ELR (cell line): ENCODE data around the gene REEP3.
"Not testable (repeated sequence)": the region's sequence is repeated elsewhere in the genome, so short reads cannot be mapped to it uniquely, and the experiment has no call there.

Experiments used
- DNase-seq: peaks from one replicate; pipeline ENCODE4 v3.0.0-alpha.2; 2015; ENCODE audit warnings: low read depth

The REEP3 gene, protein sequence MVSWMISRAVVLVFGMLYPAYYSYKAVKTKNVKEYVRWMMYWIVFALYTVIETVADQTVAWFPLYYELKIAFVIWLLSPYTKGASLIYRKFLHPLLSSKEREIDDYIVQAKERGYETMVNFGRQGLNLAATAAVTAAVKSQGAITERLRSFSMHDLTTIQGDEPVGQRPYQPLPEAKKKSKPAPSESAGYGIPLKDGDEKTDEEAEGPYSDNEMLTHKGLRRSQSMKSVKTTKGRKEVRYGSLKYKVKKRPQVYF

DNA sequence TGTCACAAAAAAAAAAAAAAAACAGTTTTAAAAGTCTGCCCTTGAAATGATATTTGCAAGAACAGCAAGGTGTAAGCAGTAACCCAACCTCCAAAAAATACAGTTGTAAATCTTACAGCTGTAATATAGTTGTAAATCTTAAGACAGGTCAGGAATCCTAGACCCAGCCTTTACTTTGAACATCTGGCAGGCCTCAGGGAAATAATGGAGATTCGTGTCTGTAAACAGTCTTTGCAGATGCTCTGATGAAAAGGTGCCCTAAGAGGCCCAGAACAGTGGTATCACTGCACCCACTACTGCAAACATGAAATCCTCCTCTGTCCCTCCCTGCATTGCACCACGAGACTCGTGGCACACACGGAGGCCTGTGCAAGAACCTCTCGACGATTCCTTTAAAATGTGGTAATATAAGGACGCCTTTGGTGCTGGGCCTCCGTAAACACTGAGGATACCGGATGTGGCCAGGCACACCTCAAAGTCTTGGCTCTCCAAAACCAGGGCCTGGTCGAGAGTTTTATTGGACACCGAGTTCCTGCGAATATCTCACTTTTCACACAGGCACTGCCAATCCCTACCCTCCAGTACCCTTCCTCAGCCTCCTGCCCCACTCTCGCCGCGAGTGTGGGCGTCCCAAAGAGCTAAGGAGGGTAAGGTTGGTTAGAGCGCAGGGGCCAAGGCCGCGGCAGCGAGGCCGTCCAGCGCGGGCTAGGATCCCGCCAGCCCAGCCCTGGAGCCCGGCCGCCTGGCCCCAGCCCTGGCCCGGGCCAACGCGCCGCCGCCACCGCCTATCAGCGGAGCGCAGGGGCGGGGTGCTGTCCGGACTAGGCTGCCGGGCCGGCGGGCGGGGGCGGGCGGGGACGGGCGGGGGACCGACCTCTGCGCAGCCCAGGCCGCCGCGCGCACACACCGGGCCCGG lies at the start of gene REEP3:
Gene REEP3, plus strand, starts transcription at position 902 of the 916 bp plus-strand sequence. CDS start 145 bp downstream, outside the sequence.
- peak; percentile 78 for DNase-seq

DNA sequence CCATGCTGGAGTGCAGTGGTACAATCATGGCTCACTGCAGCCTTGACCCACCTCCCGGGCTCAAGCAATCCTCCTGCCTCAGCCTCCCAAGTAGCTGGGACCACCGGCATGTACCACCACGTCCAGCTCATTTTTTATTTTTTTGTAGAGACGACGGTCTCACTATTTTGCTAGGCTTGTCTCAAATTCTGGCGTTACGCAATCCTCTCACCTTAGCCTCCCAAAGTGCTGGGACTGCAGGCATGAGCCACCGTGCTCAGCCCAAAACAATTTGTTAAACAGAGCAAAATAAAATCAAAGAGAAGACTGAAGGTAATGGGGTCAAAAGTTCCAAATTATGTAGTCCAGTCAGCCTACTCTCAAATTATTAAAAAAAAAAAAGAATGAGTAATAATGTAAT lies 46.7 kb upstream of the REEP3 start:
- no peak for DNase-seq

DNA sequence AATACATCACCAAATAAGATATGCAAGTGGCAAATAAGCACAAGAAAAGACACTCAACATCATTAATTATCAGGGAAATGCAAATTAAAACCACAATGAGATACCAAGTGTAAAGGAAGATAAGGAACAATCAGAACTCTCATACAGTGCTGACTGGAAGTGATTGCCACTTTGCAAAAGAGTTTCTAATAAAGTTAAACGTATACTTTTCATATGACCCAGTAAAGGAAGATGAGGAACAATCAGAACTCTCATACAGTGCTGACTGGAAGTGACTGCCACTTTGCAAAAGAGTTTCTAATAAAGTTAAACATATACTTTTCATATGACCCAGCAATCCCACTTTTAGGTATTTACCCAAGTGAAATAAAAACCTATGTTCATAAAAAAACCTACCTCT lies 43.3 kb upstream of the REEP3 start:
- no peak for DNase-seq

DNA sequence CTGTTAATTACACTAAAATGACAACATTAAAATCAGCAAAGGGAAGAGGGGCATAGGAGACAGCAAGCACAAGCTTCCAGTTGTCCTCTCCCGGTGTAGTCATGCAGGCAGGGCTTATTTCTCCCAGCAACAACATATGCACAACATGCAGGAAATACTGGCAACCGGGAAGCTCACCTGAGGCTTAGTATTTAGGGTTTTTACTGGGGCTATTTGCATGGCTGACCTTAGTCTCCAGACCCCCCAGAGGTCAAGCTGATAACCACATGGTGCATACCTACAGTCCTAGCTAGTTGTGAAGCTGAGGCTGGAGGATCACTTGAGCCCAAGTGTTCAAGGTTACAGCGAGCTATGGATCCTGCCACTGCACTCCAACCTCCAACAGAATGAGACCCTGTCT lies 42.6 kb upstream of the REEP3 start:
- DNase-seq: no peak

DNA sequence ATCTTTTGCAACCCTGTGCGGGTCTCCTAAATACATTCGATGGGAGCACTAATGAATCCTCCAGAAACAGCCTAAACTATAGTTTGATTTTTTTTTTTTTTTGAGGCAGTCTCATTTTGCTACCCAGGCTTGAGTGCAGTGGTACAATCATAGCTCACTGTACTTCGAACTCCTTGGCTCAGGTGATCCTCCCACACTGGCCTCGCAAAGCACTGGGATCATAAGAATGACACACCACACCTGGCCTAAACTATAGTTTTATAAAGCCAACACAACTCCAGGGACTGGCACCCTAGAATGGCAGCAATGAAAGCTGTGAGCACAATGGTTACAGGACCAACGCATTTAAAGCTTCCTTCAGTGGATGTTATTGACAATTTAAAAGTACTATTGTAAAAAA lies 41.0 kb upstream of the REEP3 start:
- no peak for DNase-seq

DNA sequence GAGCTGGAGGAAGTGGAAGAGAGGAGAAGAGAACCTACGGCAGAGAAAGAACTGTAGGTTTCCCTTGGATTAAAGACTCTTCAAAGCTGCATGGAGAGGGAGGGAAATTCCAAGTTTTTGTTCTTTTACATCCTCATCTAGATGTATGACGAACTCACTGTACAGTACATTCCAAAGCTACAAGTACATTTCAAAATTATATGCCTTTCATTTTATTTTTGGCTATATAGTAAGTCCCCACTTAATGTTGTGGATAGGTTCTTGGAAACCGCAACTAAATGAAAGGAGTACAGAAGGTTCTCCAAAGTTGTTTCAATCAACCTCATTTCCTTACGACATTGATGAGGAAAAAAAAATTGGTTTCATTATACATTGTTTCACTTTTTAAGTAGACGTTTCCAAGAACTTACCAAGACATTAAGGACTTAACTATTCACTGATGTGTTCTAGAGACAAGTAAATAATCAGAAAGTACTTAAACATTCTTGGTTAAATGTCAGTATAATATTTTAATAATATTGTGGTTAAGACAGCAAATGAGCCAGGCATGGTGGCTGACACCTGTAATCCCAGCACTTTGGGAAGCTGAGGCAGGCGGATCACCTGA lies 39.3 kb upstream of the REEP3 start:
- DNase-seq: no peak

DNA sequence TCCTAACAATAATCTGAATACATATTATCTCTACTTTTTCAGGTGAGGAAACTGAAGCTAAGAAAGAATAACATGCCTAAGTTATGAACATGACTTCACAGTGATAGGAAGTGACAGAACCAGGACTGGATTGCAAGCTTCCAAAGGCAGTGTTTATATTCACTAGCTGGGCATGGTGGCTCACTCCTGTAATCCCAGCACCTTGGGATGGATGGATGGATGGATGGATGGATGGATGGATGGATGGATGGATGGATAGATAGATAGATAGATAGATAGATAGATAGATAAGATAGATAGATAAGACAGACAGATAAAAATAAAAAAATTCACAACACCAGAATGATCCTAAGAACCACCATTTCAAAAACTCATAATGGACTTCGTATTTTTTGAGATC lies 37.2 kb upstream of the REEP3 start:
- DNase-seq: no peak

DNA sequence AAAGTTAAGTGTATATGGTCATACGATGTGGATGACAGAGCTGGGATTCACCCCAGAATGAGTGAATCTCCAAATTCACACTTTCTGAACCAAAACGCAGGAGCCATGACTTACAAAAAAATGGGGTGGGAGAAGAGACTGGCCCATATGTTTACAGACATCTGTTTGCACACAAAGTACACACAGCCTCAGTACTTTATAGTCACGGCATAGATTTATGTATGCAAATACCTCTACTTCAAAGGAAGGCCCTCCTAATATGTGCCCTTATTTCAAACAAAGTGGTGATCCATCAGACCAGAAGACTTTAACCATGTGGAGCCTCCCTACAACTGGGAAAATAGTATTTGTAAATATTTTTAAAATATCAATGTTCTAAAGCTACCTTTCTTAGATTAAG lies 33.2 kb upstream of the REEP3 start:
- no peak for DNase-seq

DNA sequence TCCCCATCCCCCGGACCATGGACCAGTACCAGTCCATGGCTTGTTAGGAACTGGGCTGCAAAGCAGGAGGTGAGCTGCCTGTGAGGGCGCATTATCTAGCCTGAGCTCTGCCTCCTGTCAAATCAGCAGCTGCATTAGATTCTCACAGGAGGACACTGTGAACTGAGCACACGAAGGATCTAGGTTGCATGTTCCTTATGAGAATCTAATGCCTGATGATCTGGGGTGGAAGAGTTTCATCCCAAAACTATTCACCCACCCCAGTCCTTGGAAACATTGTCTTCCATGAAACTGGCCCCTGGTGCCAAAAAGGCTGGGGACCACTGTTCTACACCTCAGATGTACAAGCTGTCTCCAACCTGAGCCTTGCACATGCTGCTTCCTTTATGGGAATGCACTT lies 31.4 kb upstream of the REEP3 start:
- DNase-seq: no peak

DNA sequence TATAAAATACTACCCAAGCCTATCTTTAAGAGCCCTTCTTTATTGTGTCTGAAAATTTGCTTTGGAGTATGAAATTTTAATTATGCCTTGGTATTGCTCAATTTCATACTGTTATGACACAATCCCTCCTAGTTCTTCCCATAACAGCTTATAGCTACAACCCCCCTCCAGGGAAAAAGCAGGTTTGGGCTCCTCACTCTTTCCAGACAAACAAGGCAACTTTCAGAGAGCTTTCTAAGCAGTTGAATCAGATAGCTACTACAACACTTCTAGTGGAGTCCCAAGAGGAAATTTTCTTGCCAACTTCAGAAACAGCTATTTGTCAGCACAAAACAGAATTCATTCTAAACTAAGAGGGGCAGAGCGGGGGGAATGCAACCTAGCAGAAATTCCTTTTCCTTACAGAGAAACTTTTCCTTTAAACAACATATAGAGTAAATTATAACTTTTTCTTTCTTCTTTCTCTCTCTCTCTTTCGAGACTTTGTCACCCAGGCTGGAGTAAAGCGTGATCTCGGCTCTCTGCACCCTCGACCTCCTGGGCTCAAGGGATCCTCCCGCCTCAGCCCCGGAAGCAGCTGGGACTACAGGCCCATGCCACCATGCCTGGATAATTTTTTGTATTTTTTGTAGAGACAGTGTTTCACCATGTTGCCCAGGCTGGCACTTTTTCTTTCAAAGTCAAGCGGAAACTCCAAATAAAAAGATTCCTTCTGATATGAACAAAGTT lies 29.4 kb upstream of the REEP3 start:
- DNase-seq: peak; percentile 30

DNA sequence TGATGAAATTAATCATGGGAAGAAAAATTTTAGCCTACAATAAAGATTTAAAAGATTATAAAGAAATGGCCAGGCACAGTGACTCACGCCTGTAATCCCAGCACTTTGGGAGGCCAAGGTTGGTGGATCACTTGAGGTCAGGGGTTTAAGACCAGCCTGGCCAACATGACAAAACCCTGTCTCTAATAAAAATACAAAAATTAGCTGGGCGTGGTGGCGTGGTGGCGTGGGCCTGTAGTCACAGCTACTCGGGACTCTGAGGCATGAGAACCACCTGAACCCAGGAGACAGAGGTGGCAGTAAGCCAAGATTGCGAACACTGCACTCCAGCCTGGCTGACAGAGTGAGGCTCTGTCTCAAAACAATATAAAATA lies 28.9 kb upstream of the REEP3 start:
- DNase-seq: peak; percentile 40

DNA sequence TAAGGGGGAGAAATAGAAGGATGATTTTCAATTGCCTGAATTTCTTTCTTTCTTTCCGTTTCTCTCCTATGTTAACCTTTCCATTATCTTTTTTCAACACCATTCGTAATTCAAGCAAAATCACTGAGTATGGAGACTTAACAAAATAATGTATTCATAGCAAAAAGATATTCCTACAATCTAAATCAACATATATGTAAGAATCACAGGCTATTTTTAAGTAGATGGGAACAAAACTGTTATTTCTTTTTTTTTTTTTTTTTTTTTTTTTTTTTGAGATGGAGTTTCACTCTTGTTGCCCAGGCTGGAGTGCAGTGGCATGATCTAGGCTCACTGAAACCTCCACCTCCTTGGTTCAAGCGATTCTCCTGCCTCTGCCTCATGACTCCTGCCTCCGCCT lies 28.2 kb upstream of the REEP3 start:
- DNase-seq: no peak

DNA sequence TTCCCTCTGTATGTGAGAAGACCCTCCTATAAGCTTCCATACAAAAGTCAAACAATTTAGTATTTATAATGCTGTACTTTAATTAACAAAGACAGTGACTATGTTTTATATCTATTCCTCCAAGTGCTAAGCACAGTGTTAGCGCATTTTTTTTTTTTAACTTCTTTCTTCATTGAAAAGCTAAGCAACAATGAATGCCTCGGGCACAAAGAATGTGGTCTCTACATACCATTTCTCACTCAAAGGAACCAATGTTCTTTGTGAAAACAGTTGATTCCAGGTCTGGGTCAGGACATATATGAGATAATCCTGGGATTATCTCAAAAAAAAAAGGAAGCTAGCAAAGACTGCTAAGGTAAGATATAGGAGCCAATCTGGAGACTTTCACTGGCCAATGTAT lies 26.2 kb upstream of the REEP3 start:
- DNase-seq: peak; percentile 38

DNA sequence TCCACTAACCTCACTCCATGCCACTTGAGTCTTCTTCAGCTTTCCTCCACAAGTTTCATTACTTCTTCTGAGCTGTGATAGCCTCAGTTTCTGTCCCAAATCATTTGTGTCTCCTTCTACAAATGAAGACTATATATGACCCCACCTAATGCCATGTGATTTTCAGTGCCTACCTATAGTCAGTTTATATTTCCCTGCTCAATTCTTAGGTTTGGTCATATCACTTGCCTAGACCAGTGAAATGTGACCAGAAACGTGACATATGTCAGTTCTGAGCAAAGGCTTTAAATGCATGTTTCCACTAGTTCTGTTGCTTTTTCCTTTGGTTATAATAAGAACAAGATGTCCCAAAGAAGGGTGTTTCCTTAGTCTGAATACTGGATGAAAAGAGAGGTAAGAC lies 24.6 kb upstream of the REEP3 start:
- DNase-seq: no peak

DNA sequence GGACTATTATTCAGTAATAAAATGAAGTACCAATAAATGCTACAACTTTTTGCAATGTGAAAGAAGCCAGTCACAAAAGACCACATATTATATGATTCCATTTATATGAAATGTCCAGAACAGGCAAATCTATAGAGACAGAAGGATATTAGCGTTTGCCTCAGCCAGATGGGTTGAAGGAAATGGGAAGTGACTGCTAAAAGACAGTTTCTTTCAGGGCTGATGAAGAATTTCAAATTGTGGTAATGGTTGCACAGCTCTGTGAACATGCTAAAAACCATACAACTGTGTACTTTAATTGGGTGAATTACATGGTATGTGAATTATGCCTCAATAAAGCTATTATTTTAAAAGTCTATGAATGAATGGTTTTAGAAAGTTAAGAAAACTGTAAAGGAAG lies 23.9 kb upstream of the REEP3 start:
- DNase-seq: no peak

DNA sequence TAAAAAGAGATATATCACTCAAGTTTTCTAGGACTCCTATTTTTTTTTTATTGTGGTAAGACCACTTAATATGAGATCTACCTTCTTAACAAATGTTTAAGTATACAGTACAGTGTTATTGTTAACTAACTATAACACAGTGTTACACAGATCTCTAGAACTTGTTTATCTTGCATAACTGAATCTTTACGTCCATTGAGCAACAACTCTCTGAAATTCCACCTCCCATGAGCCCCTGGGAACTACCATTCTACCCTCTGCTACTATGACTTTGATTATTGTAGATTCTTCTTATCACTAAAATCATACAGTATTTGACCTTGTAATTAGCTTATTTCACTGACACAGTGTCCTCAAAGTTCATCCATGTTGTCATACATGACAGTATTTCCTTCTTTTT lies 22.5 kb upstream of the REEP3 start:
- DNase-seq: no peak

DNA sequence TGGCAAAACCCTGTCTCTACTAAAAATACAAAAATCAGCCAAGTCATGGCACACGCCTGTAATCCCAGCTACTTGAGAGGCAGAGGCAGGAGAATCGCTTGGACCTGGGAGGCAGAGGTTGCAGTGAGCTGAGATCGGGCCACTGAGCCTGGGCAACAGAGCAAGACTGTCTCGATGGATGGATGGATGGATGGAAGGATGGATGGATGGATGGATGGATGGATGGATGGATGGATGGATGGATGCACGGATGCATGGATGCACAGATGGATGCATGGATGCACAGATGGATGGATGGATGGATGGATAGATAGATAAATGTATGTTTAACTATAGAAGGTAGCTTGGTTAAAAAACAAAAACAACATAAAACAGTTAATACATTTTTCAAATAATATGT lies 20.6 kb upstream of the REEP3 start:
- DNase-seq: not testable (repeated sequence)

DNA sequence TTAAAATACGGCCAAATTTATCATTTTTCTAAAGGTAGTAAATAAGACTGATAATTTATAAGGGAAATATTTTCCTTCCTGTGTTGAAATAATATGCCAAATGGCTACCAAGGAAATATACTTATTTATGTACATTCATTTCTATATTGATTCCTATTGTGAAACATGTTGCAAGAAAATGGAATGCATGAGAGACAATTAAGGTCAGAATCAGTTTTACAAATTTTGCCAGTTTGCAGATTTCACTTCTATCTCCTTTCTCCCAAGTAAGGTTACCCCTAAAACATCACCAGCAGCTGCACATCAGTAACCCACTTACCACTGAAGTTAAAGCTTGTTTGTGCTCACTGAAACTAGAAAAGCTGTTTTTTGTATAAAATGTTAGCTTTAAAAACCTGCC lies 19.2 kb upstream of the REEP3 start:
- DNase-seq: no peak

DNA sequence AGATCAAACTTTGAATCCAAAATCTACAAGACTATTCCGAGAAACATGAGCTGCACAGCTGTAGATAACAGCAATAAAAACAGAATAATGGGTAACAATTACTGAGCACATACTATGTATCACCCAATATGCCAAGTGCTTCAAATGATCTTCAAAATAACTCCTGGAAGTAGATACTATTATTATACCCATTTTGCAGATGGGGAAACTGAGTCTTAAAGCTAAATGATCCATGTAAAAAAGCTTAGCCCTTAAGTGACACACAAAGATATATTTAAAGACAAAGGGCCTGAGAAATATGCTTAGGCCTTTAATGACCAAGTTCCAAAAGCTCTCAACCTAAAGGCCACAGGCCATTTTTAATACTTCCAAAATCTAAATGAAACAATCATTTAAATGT lies 18.4 kb upstream of the REEP3 start:
- DNase-seq: no peak

DNA sequence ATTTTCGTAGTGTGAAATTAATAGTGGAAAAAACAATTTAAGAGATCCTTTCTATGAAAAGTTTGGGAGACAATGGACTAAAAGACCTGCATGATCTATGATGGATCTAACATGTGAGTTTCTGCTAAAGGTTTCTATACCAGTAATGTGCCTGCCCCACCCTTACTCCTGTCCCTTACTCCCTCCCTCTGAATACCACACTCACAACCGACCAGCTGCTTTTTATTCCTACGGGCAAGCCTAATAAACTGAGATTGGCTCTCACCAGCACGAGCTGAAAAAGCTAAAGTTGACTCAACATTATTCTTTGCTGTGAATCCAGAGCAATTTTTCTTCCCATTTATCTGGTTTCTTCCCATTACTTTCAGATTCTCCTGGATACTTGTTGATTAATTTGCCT lies 17.8 kb upstream of the REEP3 start:
- no peak for DNase-seq

DNA sequence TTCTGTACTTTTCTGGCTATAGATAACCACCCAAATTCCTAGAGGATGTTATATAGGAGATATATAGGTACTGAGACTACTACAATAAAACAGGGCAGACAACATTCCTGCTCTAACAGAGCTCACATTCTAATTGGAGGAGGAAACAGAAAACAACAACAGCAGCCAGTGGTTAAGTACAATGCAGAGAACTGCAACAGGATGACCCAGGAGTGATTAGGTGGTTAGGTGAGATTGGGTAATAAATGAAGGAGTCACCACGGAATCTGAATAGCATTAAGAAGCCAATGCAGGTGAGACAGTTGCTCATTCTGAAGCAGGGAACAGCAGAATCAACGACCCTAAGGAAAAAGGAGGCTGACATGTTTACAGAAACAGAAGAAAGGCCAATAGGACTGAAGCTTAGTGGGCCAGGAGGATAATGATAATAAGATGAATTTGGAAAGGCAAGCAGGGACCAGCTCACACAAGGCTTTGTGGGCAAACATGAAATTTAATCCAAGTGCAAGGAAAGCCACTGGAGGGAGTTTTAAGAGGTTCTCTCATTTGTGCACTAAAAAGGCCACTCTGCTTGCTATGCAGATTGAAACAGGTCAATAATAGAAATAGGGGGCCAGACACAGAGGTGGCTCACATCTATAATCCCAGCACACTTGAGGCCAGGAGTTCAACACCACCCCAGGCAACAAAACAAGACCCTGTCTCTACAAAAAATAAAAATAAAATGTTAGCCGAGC lies 16.9 kb upstream of the REEP3 start:
- DNase-seq: peak; percentile 20

DNA sequence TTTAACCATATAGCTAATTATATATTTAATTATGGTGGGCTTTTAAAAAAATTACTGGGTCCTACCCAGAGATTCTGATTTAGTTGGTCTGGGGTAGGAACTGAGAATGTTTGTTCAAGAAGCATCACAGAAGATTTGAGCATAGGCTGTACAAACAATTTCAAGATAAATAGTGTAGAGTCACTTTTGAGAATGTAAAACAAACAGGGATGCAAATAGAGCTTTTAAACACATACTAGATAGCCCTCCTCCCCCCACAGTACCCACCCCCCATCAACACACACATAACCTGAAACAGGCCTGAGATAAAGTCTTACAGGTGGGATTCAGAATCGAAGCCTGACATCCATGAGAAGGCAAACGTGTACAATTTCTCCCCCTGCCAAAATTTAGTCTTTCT lies 15.6 kb upstream of the REEP3 start:
- DNase-seq: no peak
